ENCODE measurements around the gene CDC42EP1. TPM values are rescaled to one million over a fixed set of nuclear protein-coding genes. Genes with fewer than 3 reads are reported as not detected.

Gene CDC42EP1
- total RNA-seq, 1 experiment from 2014 or later: 43.9 TPM

DNA sequence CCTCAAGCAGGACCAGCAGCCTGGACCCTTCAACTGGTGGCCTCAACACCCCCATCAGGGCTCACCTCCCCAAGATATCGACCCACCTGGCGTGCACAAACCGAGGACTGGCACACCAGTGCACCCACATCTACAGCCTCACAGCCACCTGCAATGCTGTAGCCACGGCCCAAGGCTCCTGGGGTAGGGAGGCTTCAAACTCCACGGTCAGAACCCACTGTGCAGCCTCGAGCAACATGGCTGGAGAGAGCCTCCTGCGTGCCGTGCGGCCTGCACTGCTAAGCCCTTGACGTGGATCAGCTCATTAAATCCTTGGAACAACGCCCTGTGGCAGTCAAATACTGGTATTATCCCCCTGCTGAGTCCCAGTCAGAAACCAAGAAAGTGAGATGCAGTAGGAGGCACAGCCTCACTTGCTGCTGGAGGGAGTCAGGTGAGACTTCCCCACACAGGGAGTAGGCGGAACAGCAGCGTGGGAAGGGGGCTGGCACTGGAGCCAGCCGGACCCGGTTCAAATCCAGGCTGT lies 45.7 kb upstream of the CDC42EP1 start:
- Histone ChIP-seq H3K4me2 (ENCODE audit: low read length) (no peak overlapping the region), H3K9me2 (replicated peaks; ENCODE audit: low read length) (no peaks in the 10 kb centered on the region), H3K4me3 (ENCODE audit: low read length) (no peak overlapping the region), H3K27me3 (ENCODE audit: low read length) (no peaks in the 10 kb centered on the region), H3K9ac (ENCODE audit: low read length) (no peak overlapping the region), H2AFZ (ENCODE audit: low read length) (no peak overlapping the region), H3K4me1 (ENCODE audit: insufficient read depth, low read length) (peaks cover 24% of the 10 kb centered on the region), H3K36me3 (ENCODE audit: low read depth, low read length) (peaks cover 9% of the 10 kb centered on the region), H3K27ac (ENCODE audit: low read length) (no peak overlapping the region), H3F3A (ENCODE audit: low read length, unreplicated experiment) (no peaks in the 10 kb centered on the region), H3K79me2 (ENCODE audit: low read length) (peaks cover 36% of the 10 kb centered on the region), H4K20me1 (ENCODE audit: low read length) (no peaks in the 10 kb centered on the region), H3K9me3 (ENCODE audit: low read length) (no peaks in the 10 kb centered on the region)
- BruUV-seq (replicated peaks): no TSS peak
- ChIA-PET POLR2A (ENCODE audit: unreplicated experiment) (no interaction called here), CTCF (no interaction called here)
- TF ChIP-seq EZH2phosphoT487 (IDR thresholded peaks at IDR 0.05; ENCODE audit: borderline replicate concordance, low read length) (no peak), EZH2 (IDR thresholded peaks at IDR 0.05; ENCODE audit: low read length, unreplicated experiment) (no peak)
- TF ChIP-seq, protein P1, sequence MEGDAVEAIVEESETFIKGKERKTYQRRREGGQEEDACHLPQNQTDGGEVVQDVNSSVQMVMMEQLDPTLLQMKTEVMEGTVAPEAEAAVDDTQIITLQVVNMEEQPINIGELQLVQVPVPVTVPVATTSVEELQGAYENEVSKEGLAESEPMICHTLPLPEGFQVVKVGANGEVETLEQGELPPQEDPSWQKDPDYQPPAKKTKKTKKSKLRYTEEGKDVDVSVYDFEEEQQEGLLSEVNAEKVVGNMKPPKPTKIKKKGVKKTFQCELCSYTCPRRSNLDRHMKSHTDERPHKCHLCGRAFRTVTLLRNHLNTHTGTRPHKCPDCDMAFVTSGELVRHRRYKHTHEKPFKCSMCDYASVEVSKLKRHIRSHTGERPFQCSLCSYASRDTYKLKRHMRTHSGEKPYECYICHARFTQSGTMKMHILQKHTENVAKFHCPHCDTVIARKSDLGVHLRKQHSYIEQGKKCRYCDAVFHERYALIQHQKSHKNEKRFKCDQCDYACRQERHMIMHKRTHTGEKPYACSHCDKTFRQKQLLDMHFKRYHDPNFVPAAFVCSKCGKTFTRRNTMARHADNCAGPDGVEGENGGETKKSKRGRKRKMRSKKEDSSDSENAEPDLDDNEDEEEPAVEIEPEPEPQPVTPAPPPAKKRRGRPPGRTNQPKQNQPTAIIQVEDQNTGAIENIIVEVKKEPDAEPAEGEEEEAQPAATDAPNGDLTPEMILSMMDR (conservative IDR thresholded peaks at IDR 0.05; ENCODE audit: low read depth, low read length): no peak
- intact Hi-C loops (cut with micrococcal nuclease): no loop called here
- DNase-seq: no peak
- ATAC-seq: no peak

DNA sequence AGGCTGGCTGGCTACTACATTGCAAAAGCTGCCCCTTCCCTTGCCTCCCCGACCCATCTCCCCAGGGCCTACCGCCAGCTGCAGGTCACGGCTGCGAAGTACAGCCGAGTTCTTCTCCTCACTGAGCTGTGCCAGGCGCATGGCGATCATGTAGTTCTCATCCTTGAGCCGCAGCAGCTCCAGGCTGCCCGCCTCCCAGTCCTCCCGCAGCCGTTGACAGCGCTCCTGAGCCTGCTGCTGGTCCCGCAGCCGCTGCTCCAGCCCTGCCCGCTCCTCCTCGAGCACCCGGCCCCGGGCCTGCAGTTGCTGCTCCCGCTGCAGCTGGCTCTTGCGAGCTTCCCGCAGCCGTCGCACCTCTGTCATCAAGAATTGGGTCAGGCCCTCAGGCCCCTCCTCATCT lies 44.4 kb upstream of the CDC42EP1 start:
- ATAC-seq (no peak), DNase-seq (no peak)
- BruUV-seq (replicated peaks): no TSS peak
- no peak overlapping the region for H3K4me3 ChIP-seq (ENCODE audit: low read length)
- H3K4me1 ChIP-seq (ENCODE audit: insufficient read depth, low read length): peaks cover 24% of the 10 kb centered on the region
- H3F3A ChIP-seq (ENCODE audit: low read length, unreplicated experiment): no peaks in the 10 kb centered on the region
- H4K20me1 ChIP-seq (ENCODE audit: low read length): no peaks in the 10 kb centered on the region
- peaks cover 9% of the 10 kb centered on the region for H3K36me3 ChIP-seq (ENCODE audit: low read depth, low read length)
- CTCF ChIA-PET: no interaction called here
- intact Hi-C loops (cut with micrococcal nuclease): no loop called here
- H3K4me2 ChIP-seq (ENCODE audit: low read length): no peak overlapping the region
- no peaks in the 10 kb centered on the region for H3K27me3 ChIP-seq (ENCODE audit: low read length)
- H3K79me2 ChIP-seq (ENCODE audit: low read length): peaks cover 36% of the 10 kb centered on the region
- H2AFZ ChIP-seq (ENCODE audit: low read length): no peak overlapping the region
- H3K27ac ChIP-seq (ENCODE audit: low read length): no peak overlapping the region
- no peak overlapping the region for H3K9ac ChIP-seq (ENCODE audit: low read length)
- TF ChIP-seq EZH2 (IDR thresholded peaks at IDR 0.05; ENCODE audit: low read length, unreplicated experiment) (no peak), EZH2phosphoT487 (IDR thresholded peaks at IDR 0.05; ENCODE audit: borderline replicate concordance, low read length) (no peak)
- TF ChIP-seq, protein P1 (conservative IDR thresholded peaks at IDR 0.05; ENCODE audit: low read depth, low read length): no peak
- POLR2A ChIA-PET (ENCODE audit: unreplicated experiment): no interaction called here
- H3K9me3 ChIP-seq (ENCODE audit: low read length): no peaks in the 10 kb centered on the region
- no peaks in the 10 kb centered on the region for H3K9me2 ChIP-seq (replicated peaks; ENCODE audit: low read length)

DNA sequence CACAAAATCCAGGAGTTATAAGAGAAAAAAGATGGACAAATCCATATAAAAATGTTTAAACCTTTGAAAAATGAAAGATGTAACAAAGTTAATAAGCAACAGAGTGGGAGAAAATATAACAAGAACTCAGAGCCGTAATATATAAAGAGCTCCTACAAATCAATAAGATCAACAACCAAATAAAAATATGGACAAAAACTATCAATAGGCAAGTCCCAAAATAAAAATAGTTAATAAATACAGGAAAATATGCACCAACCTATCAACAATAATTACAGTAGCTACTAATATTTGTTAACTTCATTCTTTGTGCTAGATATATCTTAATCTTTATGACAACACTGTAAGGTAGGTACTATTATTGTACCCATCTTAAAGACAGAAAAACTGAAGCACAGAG lies 43.8 kb upstream of the CDC42EP1 start:
- Histone ChIP-seq H2AFZ (ENCODE audit: low read length) (no peak overlapping the region), H3K9me2 (replicated peaks; ENCODE audit: low read length) (no peaks in the 10 kb centered on the region), H3K27me3 (ENCODE audit: low read length) (no peaks in the 10 kb centered on the region), H3K4me1 (ENCODE audit: insufficient read depth, low read length) (peaks cover 23% of the 10 kb centered on the region), H3K9me3 (ENCODE audit: low read length) (no peaks in the 10 kb centered on the region), H3K4me3 (ENCODE audit: low read length) (no peak overlapping the region), H4K20me1 (ENCODE audit: low read length) (no peaks in the 10 kb centered on the region), H3K79me2 (ENCODE audit: low read length) (peaks cover 34% of the 10 kb centered on the region), H3K9ac (ENCODE audit: low read length) (no peak overlapping the region), H3K27ac (ENCODE audit: low read length) (no peak overlapping the region), H3K4me2 (ENCODE audit: low read length) (no peak overlapping the region), H3F3A (ENCODE audit: low read length, unreplicated experiment) (no peaks in the 10 kb centered on the region), H3K36me3 (ENCODE audit: low read depth, low read length) (peaks cover 9% of the 10 kb centered on the region)
- TF ChIP-seq, protein P1 (conservative IDR thresholded peaks at IDR 0.05; ENCODE audit: low read depth, low read length): no peak
- TF ChIP-seq EZH2phosphoT487 (IDR thresholded peaks at IDR 0.05; ENCODE audit: borderline replicate concordance, low read length) (no peak), EZH2 (IDR thresholded peaks at IDR 0.05; ENCODE audit: low read length, unreplicated experiment) (no peak)
- POLR2A ChIA-PET (ENCODE audit: unreplicated experiment): no interaction called here
- no TSS peak for BruUV-seq (replicated peaks)
- intact Hi-C loops (cut with micrococcal nuclease): no loop called here
- DNase-seq: no peak
- CTCF ChIA-PET: no interaction called here
- no peak for ATAC-seq
